ENCODE measurements around the gene SIT1. TPM values are rescaled to one million over a fixed set of nuclear protein-coding genes. Genes with fewer than 3 reads are reported as not detected.

Gene SIT1, protein sequence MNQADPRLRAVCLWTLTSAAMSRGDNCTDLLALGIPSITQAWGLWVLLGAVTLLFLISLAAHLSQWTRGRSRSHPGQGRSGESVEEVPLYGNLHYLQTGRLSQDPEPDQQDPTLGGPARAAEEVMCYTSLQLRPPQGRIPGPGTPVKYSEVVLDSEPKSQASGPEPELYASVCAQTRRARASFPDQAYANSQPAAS
- total RNA-seq: 1 to 10 TPM in 5 of 6 donors, not detected in 1; 1.1 to 3.1 (median 1.8) TPM

DNA sequence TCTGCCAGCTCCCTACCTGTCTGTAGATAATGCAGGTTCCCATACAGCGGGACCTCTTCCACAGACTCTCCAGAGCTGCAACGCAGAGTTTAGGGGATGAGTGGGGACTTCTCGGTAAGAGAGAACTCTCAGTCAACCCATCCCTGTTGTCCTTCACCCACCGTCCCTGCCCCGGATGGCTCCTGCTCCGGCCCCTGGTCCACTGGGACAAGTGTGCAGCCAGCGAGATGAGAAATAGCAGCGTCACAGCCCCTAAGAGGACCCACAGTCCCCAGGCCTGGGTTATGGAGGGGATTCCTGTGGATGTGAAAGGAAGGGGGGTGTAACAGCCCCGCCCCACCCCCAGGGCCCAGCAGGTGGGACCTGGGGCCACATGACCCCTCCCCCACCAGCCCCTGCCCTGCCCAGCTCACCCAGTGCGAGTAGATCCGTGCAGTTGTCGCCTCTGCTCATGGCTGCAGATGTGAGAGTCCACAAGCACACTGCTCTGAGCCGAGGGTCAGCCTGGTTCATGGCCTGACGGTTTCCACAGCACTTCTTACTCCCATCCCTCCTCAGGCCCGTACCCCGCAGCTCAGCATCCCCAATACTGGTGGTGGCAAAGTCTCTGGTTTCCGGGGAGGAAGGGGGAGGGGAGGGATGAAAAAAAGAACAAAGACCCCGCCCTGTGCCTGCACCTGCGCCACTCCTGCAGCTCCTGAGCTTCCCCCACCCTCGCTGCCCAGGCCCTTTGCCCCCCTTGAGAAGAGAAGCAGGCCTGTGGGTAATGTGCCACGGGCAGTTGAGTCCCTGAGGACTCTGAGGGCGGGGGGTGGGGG lies at the start of gene SIT1:
Gene SIT1 (minus strand): TSS at position 591 of the 818 bp plus-strand sequence. CDS start 78 bp downstream, at position 513.
- Histone ChIP-seq H3K9me3 (no peaks in the 10 kb centered on the region), H3K36me3 (no peaks in the 10 kb centered on the region), H3K4me3 (peak within 1 kb of the TSS in 3 of 4 donors; percentile 13 to 38 (median 25)), H3K27ac (peak within 1 kb of the TSS in 2 of 4 donors; percentile 66 to 71), H3K27me3 (no peaks in the 10 kb centered on the region), H3K4me1 (peaks cover 14 to 43% (median 23%) of the 10 kb centered on the region in 4 donors)
- DNase-seq (peak in 1 of 2 donors; percentile 50), ATAC-seq (ENCODE audit: low FRiP score in 2 of 2) (no peak)
- 73 to 79% methylated on average over 13 to 22 of the region's 22 CpGs for WGBS, 2 donors
- TF ChIP-seq, protein P1, sequence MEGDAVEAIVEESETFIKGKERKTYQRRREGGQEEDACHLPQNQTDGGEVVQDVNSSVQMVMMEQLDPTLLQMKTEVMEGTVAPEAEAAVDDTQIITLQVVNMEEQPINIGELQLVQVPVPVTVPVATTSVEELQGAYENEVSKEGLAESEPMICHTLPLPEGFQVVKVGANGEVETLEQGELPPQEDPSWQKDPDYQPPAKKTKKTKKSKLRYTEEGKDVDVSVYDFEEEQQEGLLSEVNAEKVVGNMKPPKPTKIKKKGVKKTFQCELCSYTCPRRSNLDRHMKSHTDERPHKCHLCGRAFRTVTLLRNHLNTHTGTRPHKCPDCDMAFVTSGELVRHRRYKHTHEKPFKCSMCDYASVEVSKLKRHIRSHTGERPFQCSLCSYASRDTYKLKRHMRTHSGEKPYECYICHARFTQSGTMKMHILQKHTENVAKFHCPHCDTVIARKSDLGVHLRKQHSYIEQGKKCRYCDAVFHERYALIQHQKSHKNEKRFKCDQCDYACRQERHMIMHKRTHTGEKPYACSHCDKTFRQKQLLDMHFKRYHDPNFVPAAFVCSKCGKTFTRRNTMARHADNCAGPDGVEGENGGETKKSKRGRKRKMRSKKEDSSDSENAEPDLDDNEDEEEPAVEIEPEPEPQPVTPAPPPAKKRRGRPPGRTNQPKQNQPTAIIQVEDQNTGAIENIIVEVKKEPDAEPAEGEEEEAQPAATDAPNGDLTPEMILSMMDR (IDR thresholded peaks at IDR 0.05): no peak
- no peak for TF ChIP-seq EP300 (IDR thresholded peaks at IDR 0.05)
- no peak for TF ChIP-seq POLR2AphosphoS5 (IDR thresholded peaks at IDR 0.05)
- TF ChIP-seq POLR2A (IDR thresholded peaks at IDR 0.05): no peak

DNA sequence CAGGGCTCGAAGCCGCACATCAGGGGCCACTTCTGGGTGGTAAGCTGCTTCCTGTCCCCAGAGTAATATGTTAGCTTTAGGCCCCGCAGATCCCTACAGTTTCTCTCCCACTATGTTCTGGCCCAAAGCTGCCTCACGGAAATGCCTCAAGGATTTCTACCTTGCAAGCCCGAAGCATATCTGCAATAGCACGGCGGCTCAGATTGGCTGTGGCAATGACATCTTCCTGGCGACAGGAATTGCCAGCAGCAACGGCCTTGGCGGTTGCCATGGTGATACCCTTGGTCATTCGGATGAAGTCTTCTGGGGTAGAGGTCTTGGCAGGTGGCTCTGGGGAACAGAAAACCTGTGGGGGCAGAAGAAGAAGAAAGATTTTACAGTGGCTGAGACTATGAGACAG lies 49.3 kb upstream of the SIT1 start:
- H3K4me1 ChIP-seq: peaks cover 8 to 27% (median 20%) of the 10 kb centered on the region in 4 donors
- no peak overlapping the region for H3K27ac ChIP-seq
- WGBS, 2 donors: 87 to 90% methylated on average over 11 of the region's 11 CpGs
- H3K4me3 ChIP-seq: no peak overlapping the region
- TF ChIP-seq EP300 (IDR thresholded peaks at IDR 0.05): no peak
- TF ChIP-seq POLR2A (IDR thresholded peaks at IDR 0.05): no peak
- TF ChIP-seq POLR2AphosphoS5 (IDR thresholded peaks at IDR 0.05): no peak
- TF ChIP-seq, protein P1 (IDR thresholded peaks at IDR 0.05): no peak
- H3K36me3 ChIP-seq: peaks cover 72 to 95% (median 89%) of the 10 kb centered on the region in 4 donors
- no peaks in the 10 kb centered on the region for H3K9me3 ChIP-seq
- DNase-seq (no peak), ATAC-seq (ENCODE audit: low FRiP score in 2 of 2) (no peak)
- no peaks in the 10 kb centered on the region for H3K27me3 ChIP-seq

DNA sequence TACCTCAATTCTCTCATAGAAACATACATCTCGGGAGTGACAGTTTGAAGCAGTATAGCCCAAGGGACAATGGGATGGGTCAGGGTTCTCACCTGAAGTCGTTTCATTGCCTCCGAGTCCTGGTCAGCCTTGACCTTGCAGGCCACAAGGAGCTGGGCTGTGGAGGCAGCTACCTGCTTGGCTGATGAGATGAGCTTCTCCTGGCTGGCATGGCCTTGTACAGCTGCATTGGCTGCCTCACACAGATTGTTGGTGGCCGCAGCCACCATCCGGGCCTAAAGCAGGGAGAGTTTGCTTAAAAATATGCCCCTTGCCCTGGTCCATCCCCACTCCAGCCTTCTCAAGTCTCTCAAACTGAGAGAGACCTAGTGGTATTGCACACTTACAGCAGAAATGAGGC lies 47.5 kb upstream of the SIT1 start:
- Histone ChIP-seq H3K4me1 (peaks cover 8 to 33% (median 20%) of the 10 kb centered on the region in 4 donors), H3K9me3 (no peaks in the 10 kb centered on the region), H3K27me3 (no peaks in the 10 kb centered on the region), H3K36me3 (peaks cover 54 to 77% (median 71%) of the 10 kb centered on the region in 4 donors), H3K27ac (peak overlapping the region; percentile 66 to 83 (median 79)), H3K4me3 (no peak overlapping the region)
- ATAC-seq (ENCODE audit: low FRiP score in 2 of 2) (no peak), DNase-seq (no peak)
- 90 to 97% methylated on average over 2 to 5 of the region's 5 CpGs for WGBS, 2 donors
- TF ChIP-seq POLR2A (IDR thresholded peaks at IDR 0.05) (no peak), EP300 (IDR thresholded peaks at IDR 0.05) (no peak), POLR2AphosphoS5 (IDR thresholded peaks at IDR 0.05) (no peak)
- TF ChIP-seq, protein P1 (IDR thresholded peaks at IDR 0.05): no peak

DNA sequence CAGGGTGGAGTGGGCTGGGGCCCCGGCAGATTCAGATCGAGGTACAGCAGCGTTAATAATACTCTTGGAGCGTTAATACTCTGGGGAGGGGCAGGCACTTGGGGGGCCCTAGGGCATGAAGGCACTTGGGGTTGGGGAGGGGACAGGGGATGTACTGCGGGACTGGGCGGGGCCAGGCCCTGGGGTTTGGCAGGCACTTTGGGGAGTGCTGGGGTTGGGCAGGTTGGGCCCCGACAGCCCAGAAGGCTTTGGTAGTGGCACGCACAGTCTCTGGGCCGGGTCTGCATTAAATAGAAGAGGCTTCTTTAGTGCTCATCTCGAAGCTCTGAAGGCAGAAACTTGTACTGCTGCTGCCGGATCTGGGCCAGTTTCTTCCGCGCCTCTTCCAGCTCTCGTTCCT lies 46.8 kb upstream of the SIT1 start:
- H3K27ac ChIP-seq: peak overlapping the region; percentile 66 to 83 (median 79)

More for the DNA sequence above, 46.8 kb upstream of the SIT1 start:
- peak; percentile 19 to 27 for ATAC-seq (ENCODE audit: low FRiP score in 2 of 2)
- WGBS, 2 donors: 79 to 85% methylated on average over 14 of the region's 14 CpGs
- TF ChIP-seq EP300 (IDR thresholded peaks at IDR 0.05) (no peak), POLR2A (IDR thresholded peaks at IDR 0.05) (no peak), POLR2AphosphoS5 (IDR thresholded peaks at IDR 0.05) (no peak)
- TF ChIP-seq, protein P1 (IDR thresholded peaks at IDR 0.05): no peak
- Histone ChIP-seq H3K9me3 (no peaks in the 10 kb centered on the region), H3K4me3 (no peak overlapping the region), H3K36me3 (peaks cover 47 to 70% (median 64%) of the 10 kb centered on the region in 4 donors), H3K27me3 (no peaks in the 10 kb centered on the region), H3K4me1 (peaks cover 8 to 33% (median 20%) of the 10 kb centered on the region in 4 donors)
- DNase-seq: peak in 1 of 2 donors; percentile 60
